ENCODE data around the gene SMYD3.

SMYD3 gene

GRCh38 chr1:246152986-246153431 lies 354.1 kb downstream of the SMYD3 start:
- H3K9ac ChIP-seq (ENCODE audit: low read depth, low read length), result no peak overlapping the region
- H3K9me3 ChIP-seq (ENCODE audit: insufficient read depth, low read length, severe bottlenecking), result peaks cover 8% of the 10 kb centered on the region
- TF ChIP-seq EZH2 (IDR thresholded peaks at IDR 0.05; ENCODE audit: borderline replicate concordance, low read depth, low read length, severe bottlenecking) (no peak), CTCF (IDR thresholded peaks at IDR 0.05; ENCODE audit: borderline replicate concordance, extremely low read depth, low read length, poor library complexity, severe bottlenecking) (no peak)
- no peak overlapping the region for H3K4me2 ChIP-seq (ENCODE audit: insufficient read depth, low read length)
- no peak overlapping the region for H3K27ac ChIP-seq (ENCODE audit: low read length)
- H4K20me1 ChIP-seq (ENCODE audit: insufficient read depth, low read length), result no peaks in the 10 kb centered on the region
- ATAC-seq (ENCODE audit: insufficient read depth, low read depth) (no peak), DNase-seq (no peak)
- no peak overlapping the region for H2AFZ ChIP-seq (ENCODE audit: low read depth, low read length)
- no peaks in the 10 kb centered on the region for H3K4me1 ChIP-seq (ENCODE audit: insufficient read depth, low read length)
- no peak overlapping the region for H3K4me3 ChIP-seq (ENCODE audit: low read depth in 1 of 2, low read length in 2 of 2)
- peaks cover 4% of the 10 kb centered on the region for H3K36me3 ChIP-seq (ENCODE audit: insufficient read depth, low read length)
- no peaks in the 10 kb centered on the region for H3K79me2 ChIP-seq (ENCODE audit: insufficient read depth, low read length)
- H3K27me3 ChIP-seq (ENCODE audit: insufficient read depth, low read length, poor library complexity), result no peaks in the 10 kb centered on the region

DNA sequence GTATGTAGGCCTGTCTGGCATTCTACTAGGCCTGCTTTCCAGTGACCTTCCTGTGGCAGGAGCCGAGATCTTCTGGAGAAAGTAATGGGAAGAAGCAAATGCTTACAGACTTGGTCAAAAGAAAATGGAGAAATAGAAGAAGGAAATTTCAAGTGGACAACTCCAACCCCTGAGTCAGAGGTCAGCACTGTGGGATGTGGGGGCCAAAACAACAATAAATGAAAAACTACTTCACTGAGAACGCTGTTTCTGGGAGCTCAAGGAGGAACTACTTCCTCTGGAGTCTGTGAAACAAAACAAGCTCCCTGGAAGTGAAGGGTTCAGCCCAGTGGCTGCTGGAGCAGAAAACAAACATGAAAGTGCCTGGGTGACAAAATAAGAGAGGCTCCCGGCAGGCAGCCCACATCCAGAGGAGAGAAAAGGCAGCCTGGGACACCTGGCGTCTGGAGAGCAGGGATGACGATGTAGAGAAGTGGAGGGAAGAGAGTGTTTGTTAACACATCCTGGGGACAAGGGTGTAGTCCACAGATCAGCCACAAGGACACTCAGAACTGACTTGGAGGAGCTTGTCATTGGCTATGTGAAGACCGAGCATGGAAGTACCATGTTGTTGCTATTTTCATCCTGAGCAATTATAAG lies 355.2 kb downstream of the SMYD3 start:
- no peak for ATAC-seq (ENCODE audit: insufficient read depth, low read depth)
- TF ChIP-seq EZH2 (IDR thresholded peaks at IDR 0.05; ENCODE audit: borderline replicate concordance, low read depth, low read length, severe bottlenecking), result no peak
- no peak for TF ChIP-seq CTCF (IDR thresholded peaks at IDR 0.05; ENCODE audit: borderline replicate concordance, extremely low read depth, low read length, poor library complexity, severe bottlenecking)

GRCh38 chr1:246149543-246149942 lies 357.5 kb downstream of the SMYD3 start:
- H3K9ac ChIP-seq (ENCODE audit: low read depth, low read length), result no peak overlapping the region
- DNase-seq (no peak), ATAC-seq (ENCODE audit: insufficient read depth, low read depth) (no peak)
- TF ChIP-seq EZH2 (IDR thresholded peaks at IDR 0.05; ENCODE audit: borderline replicate concordance, low read depth, low read length, severe bottlenecking) (no peak), CTCF (IDR thresholded peaks at IDR 0.05; ENCODE audit: borderline replicate concordance, extremely low read depth, low read length, poor library complexity, severe bottlenecking) (no peak)
- no peaks in the 10 kb centered on the region for H4K20me1 ChIP-seq (ENCODE audit: insufficient read depth, low read length)
- no peaks in the 10 kb centered on the region for H3K4me1 ChIP-seq (ENCODE audit: insufficient read depth, low read length)
- no peaks in the 10 kb centered on the region for H3K27me3 ChIP-seq (ENCODE audit: insufficient read depth, low read length, poor library complexity)
- H3K36me3 ChIP-seq (ENCODE audit: insufficient read depth, low read length), result peaks cover 7% of the 10 kb centered on the region
- peaks cover 15% of the 10 kb centered on the region for H3K9me3 ChIP-seq (ENCODE audit: insufficient read depth, low read length, severe bottlenecking)
- no peak overlapping the region for H2AFZ ChIP-seq (ENCODE audit: low read depth, low read length)
- H3K4me3 ChIP-seq (ENCODE audit: low read depth in 1 of 2, low read length in 2 of 2), result no peak overlapping the region
- no peaks in the 10 kb centered on the region for H3K79me2 ChIP-seq (ENCODE audit: insufficient read depth, low read length)
- H3K4me2 ChIP-seq (ENCODE audit: insufficient read depth, low read length), result no peak overlapping the region
- no peak overlapping the region for H3K27ac ChIP-seq (ENCODE audit: low read length)

More for the DNA sequence above, 355.2 kb downstream of the SMYD3 start:
- Histone ChIP-seq H4K20me1 (ENCODE audit: insufficient read depth, low read length) (no peaks in the 10 kb centered on the region), H3K4me2 (ENCODE audit: insufficient read depth, low read length) (no peak overlapping the region), H3K4me1 (ENCODE audit: insufficient read depth, low read length) (no peaks in the 10 kb centered on the region), H3K27me3 (ENCODE audit: insufficient read depth, low read length, poor library complexity) (no peaks in the 10 kb centered on the region), H2AFZ (ENCODE audit: low read depth, low read length) (no peak overlapping the region), H3K9ac (ENCODE audit: low read depth, low read length) (no peak overlapping the region), H3K36me3 (ENCODE audit: insufficient read depth, low read length) (peaks cover 7% of the 10 kb centered on the region), H3K9me3 (ENCODE audit: insufficient read depth, low read length, severe bottlenecking) (peaks cover 15% of the 10 kb centered on the region), H3K79me2 (ENCODE audit: insufficient read depth, low read length) (no peaks in the 10 kb centered on the region), H3K27ac (ENCODE audit: low read length) (no peak overlapping the region), H3K4me3 (ENCODE audit: low read depth in 1 of 2, low read length in 2 of 2) (no peak overlapping the region)
- DNase-seq, result no peak

All from DND-41 (cell line).